Activated B cell treated with CpG ODN at 0.5 μM for 24 hours (primary cell): ENCODE results near the gene FCSK. TPM values are rescaled to one million over a fixed set of nuclear protein-coding genes. Genes with fewer than 3 reads are reported as not detected.

Source experiments
- ATAC-seq: fragments of 200-7000 bp; cut with Tn5 transposase; one replicate; pipeline ENCODE4 v1.10.0; 2021; ENCODE audit warnings: low read depth, mild to moderate bottlenecking, moderate library complexity
- CTCF ChIA-PET: fragments of 350-600 bp; sonication (Branson Sonifier 250); formaldehyde crosslinking; loops from one replicate; lab custom pipeline; 2021; ENCODE audit warnings: antibody characterized with exemption; lab: Charles Lee
- POLR2A ChIA-PET: fragments of 350-600 bp; sonication (Branson Sonifier 250); formaldehyde crosslinking; loops from one replicate; lab custom pipeline; 2021; ENCODE audit warnings: antibody characterized with exemption; lab: Charles Lee
- DNase-seq: peaks from one replicate; pipeline ENCODE4 v3.0.0; 2022
- H3K27ac Mint-ChIP-seq: one replicate; pipeline ENCODE4 v1.8.0; 2020; ENCODE audit warnings: mixed read lengths
- H3K27me3 Mint-ChIP-seq: one replicate; pipeline ENCODE4 v1.8.0; 2021; ENCODE audit warnings: mixed read lengths
- H3K36me3 Mint-ChIP-seq: one replicate; pipeline ENCODE4 v1.8.0; 2021; ENCODE audit warnings: low read depth, mixed read lengths
- H3K4me1 Mint-ChIP-seq: one replicate; pipeline ENCODE4 v1.8.0; 2021; ENCODE audit warnings: mixed read lengths
- H3K4me3 Mint-ChIP-seq: one replicate; pipeline ENCODE4 v1.8.0; 2020; ENCODE audit warnings: mild to moderate bottlenecking, mixed read lengths
- H3K9me3 Mint-ChIP-seq: one replicate; pipeline ENCODE4 v1.8.0; 2020; ENCODE audit warnings: mixed read lengths
- intact Hi-C: fragments of 100-400 bp; cut with micrococcal nuclease; formaldehyde crosslinking; loops from one replicate; pipeline ENCODE4 v1.15.1; 2024
- total RNA-seq: library from RNA; stranded (reverse); gene quantifications from 2 replicates; pipeline ENCODE4 v1.2.3, GENCODE V29; 2022
- TF ChIP-seq, protein P1 (sequence below): fragments of 200-600 bp; IDR thresholded peaks from one replicate; pipeline ENCODE4 v1.8.0; 2022; ENCODE audit warnings: antibody characterized with exemption, mild to moderate bottlenecking

FCSK gene
- total RNA-seq, 1 donor from 2014 or later, result 21.4 TPM

DNA sequence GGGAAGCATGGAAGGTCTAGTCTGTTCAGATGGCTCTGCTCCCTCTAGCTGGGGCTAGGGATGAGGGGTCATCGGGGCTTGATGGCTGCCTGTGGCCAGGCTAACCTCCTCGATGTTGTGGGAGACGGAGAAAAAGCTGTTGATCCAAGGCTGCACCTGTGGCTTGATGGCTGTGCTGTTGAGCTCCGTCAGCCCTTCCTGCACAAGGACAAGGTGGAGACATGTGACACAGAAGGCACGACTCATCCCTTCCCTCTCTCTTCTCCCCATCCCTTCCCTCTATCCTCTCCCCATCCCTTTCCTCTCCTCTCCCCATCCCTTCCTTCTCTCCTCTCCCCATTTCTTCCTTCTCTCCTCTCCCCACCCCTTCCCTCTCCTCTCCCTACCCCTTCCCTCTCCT, 28.2 kb downstream of the FCSK start:
- no peaks in the 10 kb centered on the region for H3K4me1 Mint-ChIP-seq
- no peak for ATAC-seq
- DNase-seq, result no peak

DNA sequence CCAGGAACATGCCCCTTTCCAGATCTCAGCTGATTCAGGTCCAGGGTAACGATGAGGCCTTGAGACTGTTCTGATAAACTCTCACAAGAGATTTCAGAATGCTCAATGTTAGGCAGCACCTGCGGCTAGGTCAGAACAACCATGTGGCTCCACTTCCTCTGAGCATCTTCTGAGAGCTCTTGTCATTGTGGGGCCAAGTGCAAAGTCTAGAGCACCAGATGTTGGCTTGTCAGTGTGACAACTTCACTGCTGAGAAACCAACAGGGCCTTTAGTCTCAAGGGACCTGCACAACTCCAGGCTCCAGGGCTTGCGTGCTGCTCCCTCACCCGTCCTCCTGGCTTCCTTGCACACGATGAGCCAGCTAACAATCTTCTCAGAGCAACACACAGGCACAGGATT, 29.0 kb downstream of the FCSK start:
- no peak for ATAC-seq
- Mint-ChIP-seq H3K9me3 (no peaks in the 10 kb centered on the region), H3K36me3 (peaks cover 57% of the 10 kb centered on the region), H3K4me1 (no peaks in the 10 kb centered on the region), H3K27me3 (no peaks in the 10 kb centered on the region), H3K4me3 (no peak overlapping the region), H3K27ac (no peak overlapping the region)
- ChIA-PET POLR2A (interaction anchor here (2.0 kb wide), 1 partner anchor 103 kb away, joined by 12 read pairs; no protein-coding TSS in a partner anchor), CTCF (no interaction called here)
- intact Hi-C loops, result no loop called here
- no peak for DNase-seq
- TF ChIP-seq, protein P1, sequence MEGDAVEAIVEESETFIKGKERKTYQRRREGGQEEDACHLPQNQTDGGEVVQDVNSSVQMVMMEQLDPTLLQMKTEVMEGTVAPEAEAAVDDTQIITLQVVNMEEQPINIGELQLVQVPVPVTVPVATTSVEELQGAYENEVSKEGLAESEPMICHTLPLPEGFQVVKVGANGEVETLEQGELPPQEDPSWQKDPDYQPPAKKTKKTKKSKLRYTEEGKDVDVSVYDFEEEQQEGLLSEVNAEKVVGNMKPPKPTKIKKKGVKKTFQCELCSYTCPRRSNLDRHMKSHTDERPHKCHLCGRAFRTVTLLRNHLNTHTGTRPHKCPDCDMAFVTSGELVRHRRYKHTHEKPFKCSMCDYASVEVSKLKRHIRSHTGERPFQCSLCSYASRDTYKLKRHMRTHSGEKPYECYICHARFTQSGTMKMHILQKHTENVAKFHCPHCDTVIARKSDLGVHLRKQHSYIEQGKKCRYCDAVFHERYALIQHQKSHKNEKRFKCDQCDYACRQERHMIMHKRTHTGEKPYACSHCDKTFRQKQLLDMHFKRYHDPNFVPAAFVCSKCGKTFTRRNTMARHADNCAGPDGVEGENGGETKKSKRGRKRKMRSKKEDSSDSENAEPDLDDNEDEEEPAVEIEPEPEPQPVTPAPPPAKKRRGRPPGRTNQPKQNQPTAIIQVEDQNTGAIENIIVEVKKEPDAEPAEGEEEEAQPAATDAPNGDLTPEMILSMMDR, result no peak

More for the DNA sequence above, 28.2 kb downstream of the FCSK start:
- Mint-ChIP-seq H3K4me3 (no peak overlapping the region), H3K27ac (no peak overlapping the region), H3K9me3 (no peaks in the 10 kb centered on the region), H3K36me3 (peaks cover 59% of the 10 kb centered on the region), H3K27me3 (no peaks in the 10 kb centered on the region)
- intact Hi-C loops, result no loop called here
- POLR2A ChIA-PET, result interaction anchor here (2.0 kb wide), 1 partner anchor 102 kb away, joined by 12 read pairs; no protein-coding TSS in a partner anchor
- CTCF ChIA-PET, result no interaction called here
- TF ChIP-seq, protein P1, result no peak

DNA sequence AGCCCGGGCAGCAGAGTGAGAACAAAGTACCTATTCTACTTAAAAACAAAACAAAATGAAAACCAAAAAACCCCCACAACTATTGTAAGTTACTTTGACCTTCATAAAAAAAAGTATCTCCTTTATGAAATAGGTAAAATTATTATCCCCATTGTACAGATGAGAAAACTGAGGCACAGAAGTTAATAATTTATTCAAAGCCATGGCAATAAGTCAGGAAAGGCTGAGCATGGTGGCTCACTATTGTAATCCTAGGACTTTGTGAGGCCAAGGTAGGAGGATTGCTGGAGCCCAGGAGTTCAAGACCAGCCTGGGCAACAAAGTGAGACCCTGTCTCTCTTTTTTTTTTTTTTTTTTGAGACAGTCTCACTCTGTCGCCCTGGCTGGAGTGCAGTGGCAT, 30.5 kb downstream of the FCSK start:
- ATAC-seq, result no peak

DNA sequence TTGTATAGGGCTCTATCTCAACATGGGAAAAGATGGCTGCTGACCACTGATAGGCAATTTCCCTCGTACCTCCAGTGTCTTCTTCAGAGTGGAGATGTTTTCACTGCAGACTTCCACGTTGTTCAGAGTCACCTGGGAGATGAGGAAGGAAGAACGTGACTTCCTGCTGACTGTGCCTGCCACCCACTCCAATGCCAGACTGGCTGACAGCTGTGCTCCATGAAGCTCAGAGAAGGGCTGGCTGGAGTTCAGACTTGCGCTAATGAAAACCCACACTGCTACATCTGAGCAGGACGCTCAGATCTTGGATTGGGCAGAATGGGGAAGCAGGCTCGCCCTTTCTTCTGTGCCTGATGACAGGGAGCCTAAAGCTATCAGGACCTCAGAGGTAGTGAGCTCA, 35.9 kb downstream of the FCSK start:
- Mint-ChIP-seq H3K9me3 (no peaks in the 10 kb centered on the region), H3K36me3 (peaks cover 42% of the 10 kb centered on the region), H3K4me3 (no peak overlapping the region), H3K27ac (no peak overlapping the region), H3K27me3 (no peaks in the 10 kb centered on the region), H3K4me1 (no peaks in the 10 kb centered on the region)
- POLR2A ChIA-PET, result interaction anchor here (0.6 to 1.9 kb wide), 2 partner anchors 32 to 109 kb away, joined by 3 to 4 read pairs; no protein-coding TSS in a partner anchor
- ATAC-seq (no peak), DNase-seq (no peak)
- TF ChIP-seq, protein P1, result no peak
- intact Hi-C loops, result no loop called here
- CTCF ChIA-PET, result no interaction called here

More for the DNA sequence above, 30.5 kb downstream of the FCSK start:
- Mint-ChIP-seq H3K27ac (no peak overlapping the region), H3K9me3 (no peaks in the 10 kb centered on the region), H3K27me3 (no peaks in the 10 kb centered on the region), H3K4me3 (no peak overlapping the region), H3K4me1 (no peaks in the 10 kb centered on the region), H3K36me3 (peaks cover 50% of the 10 kb centered on the region)
- intact Hi-C loops, result no loop called here
- POLR2A ChIA-PET, result no interaction called here
- TF ChIP-seq, protein P1, result no peak
- CTCF ChIA-PET, result no interaction called here
- DNase-seq, result no peak

DNA sequence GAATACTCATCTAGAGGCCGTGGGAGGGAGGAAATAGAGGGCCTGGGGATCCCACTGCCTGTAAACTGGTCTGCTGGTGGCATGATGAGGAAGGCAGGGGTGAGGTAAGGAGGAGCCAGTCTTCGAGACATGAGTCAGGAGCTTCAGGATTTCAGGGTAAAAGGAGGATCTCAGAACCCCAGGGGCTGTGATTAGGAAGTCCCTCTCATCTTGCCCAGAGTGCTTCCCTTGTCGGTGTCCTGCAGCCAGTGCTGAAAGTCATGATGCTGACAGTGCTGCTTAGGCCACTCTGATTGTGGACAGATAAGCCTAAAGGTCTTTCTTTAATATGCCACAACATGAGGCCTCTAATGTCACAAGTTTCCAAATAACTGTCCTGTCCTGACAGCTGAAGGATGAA, 39.4 kb downstream of the FCSK start:
- Mint-ChIP-seq H3K4me1 (no peaks in the 10 kb centered on the region), H3K36me3 (peaks cover 63% of the 10 kb centered on the region), H3K27ac (no peak overlapping the region), H3K4me3 (no peak overlapping the region), H3K27me3 (no peaks in the 10 kb centered on the region), H3K9me3 (no peaks in the 10 kb centered on the region)
- ATAC-seq (no peak), DNase-seq (no peak)
- intact Hi-C loops, result no loop called here
- ChIA-PET POLR2A (no interaction called here), CTCF (no interaction called here)
- TF ChIP-seq, protein P1, result no peak
